Measurements from ENCODE around the gene FRMD4B.

DNA sequence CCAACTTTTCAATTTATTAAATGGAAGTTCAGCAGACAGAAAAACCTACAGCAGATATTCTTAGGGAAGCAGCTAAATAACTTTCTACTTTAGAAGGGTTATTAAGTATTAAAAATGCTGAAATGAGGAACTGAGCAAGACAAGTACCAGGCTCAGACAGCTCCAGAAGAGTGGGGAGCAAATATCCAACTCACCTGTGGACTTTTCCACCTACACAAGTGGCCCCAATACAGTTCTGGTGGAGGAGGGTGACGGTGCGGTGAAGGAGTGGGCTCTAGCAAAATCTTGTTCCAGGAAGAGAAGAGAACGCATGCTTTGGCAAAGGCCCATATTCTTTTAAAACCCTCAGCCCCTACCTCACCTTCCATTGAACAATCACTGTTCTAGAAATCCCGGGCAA lies 133.7 kb downstream of the FRMD4B start:
- TF ChIP-seq, protein P1, sequence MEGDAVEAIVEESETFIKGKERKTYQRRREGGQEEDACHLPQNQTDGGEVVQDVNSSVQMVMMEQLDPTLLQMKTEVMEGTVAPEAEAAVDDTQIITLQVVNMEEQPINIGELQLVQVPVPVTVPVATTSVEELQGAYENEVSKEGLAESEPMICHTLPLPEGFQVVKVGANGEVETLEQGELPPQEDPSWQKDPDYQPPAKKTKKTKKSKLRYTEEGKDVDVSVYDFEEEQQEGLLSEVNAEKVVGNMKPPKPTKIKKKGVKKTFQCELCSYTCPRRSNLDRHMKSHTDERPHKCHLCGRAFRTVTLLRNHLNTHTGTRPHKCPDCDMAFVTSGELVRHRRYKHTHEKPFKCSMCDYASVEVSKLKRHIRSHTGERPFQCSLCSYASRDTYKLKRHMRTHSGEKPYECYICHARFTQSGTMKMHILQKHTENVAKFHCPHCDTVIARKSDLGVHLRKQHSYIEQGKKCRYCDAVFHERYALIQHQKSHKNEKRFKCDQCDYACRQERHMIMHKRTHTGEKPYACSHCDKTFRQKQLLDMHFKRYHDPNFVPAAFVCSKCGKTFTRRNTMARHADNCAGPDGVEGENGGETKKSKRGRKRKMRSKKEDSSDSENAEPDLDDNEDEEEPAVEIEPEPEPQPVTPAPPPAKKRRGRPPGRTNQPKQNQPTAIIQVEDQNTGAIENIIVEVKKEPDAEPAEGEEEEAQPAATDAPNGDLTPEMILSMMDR (IDR thresholded peaks at IDR 0.05), result no peak
- TF ChIP-seq EZH2 (IDR thresholded peaks at IDR 0.05), result no peak

Measured in neural progenitor cell (in vitro differentiated cells).